Uterus (tissue), 2 donors: ENCODE results near the gene CES4A.

Experiments used
- CTCF ChIP-seq, 4 experiments: fragments of 200-600 bp in 2 of 4; fragments of 450-650 bp in 2 of 4; sonication (generic) in 2 of 4; IDR thresholded peaks; one replicate each; pipeline ENCODE4 v1.5.1; 2016 to 2019; ENCODE audit warnings: antibody characterized with exemption in 4 of 4, mild to moderate bottlenecking in 2 of 4, moderate library complexity in 1 of 4
- POLR2A ChIP-seq, 2 donors: fragments of 450-650 bp; IDR thresholded peaks; one replicate each; pipeline ENCODE4 v1.6.1; 2016; ENCODE audit warnings: antibody characterized with exemption in 2 of 2, mild to moderate bottlenecking in 1 of 2, moderate library complexity in 1 of 2

GRCh38 chr16:67014634-67015312 lies 26.4 kb downstream of the CES4A start:
- TF ChIP-seq CTCF (IDR thresholded peaks at IDR 0.05) (no peak), POLR2A (IDR thresholded peaks at IDR 0.05) (no peak)
